Kidney glomerular epithelial cell (primary cell): Measurements from ENCODE around the gene ADGRD2.
"Not testable (repeated sequence)": the region's sequence is repeated elsewhere in the genome, so short reads cannot be mapped to it uniquely, and the experiment has no call there.

Experiments
- DNase-seq: peaks from one replicate; lab custom pipeline; 2025; lab: John Stamatoyannopoulos, UW

ADGRD2 gene

GRCh38 chr9:124450241-124450924, at the start of gene ADGRD2:
ADGRD2 (plus strand) TSS chr9:124450451; CDS start chr9:124451667, 1,216 bp downstream.
- no peak for DNase-seq

- no peak for DNase-seq
Observed at GRCh38 chr9:124403246-124403645, 47.0 kb upstream of the ADGRD2 start.

- DNase-seq, result no peak
Observed at GRCh38 chr9:124409410-124409809, 40.8 kb upstream of the ADGRD2 start.

- DNase-seq, result no peak
Observed at GRCh38 chr9:124410321-124410913, 39.8 kb upstream of the ADGRD2 start.

- DNase-seq, result no peak
Observed at GRCh38 chr9:124411514-124412227, 38.6 kb upstream of the ADGRD2 start.

- DNase-seq, result no peak
Observed at GRCh38 chr9:124412228-124412575, 38.0 kb upstream of the ADGRD2 start.

GRCh38 chr9:124414612-124415011, 35.6 kb upstream of the ADGRD2 start:
- no peak for DNase-seq

GRCh38 chr9:124415102-124415851, 35.0 kb upstream of the ADGRD2 start, which contains the start of gene PSMB7:
PSMB7 (minus strand) TSS chr9:124415442; CDS start chr9:124415425, 17 bp downstream.
- DNase-seq, result peak; percentile 95

GRCh38 chr9:124415852-124416484, 34.3 kb upstream of the ADGRD2 start:
- no peak for DNase-seq

GRCh38 chr9:124419832-124420489, 30.3 kb upstream of the ADGRD2 start:
- DNase-seq, result no peak

GRCh38 chr9:124420991-124421543, 29.2 kb upstream of the ADGRD2 start:
- no peak for DNase-seq

- DNase-seq, result no peak
Observed at GRCh38 chr9:124423155-124423554, 27.1 kb upstream of the ADGRD2 start.

GRCh38 chr9:124423591-124423990, 26.7 kb upstream of the ADGRD2 start:
- no peak for DNase-seq

- not testable (repeated sequence) for DNase-seq
Observed at GRCh38 chr9:124425733-124426132, 24.5 kb upstream of the ADGRD2 start.

GRCh38 chr9:124426361-124426760, 23.9 kb upstream of the ADGRD2 start:
- no peak for DNase-seq

- no peak for DNase-seq
Observed at GRCh38 chr9:124427281-124427680, 23.0 kb upstream of the ADGRD2 start.

GRCh38 chr9:124428751-124429529, 21.3 kb upstream of the ADGRD2 start:
- DNase-seq, result no peak

- no peak for DNase-seq
Observed at GRCh38 chr9:124429530-124429867, 20.8 kb upstream of the ADGRD2 start.

- no peak for DNase-seq
Observed at GRCh38 chr9:124436320-124436719, 13.9 kb upstream of the ADGRD2 start.

GRCh38 chr9:124437086-124437485, 13.2 kb upstream of the ADGRD2 start:
- no peak for DNase-seq
